Psoas muscle (tissue), 8 donors: Measurements from ENCODE around the gene SPATA31C2. TPM values are rescaled to one million over a fixed set of nuclear protein-coding genes. Genes with fewer than 3 reads are reported as not detected.

Experiments
- ATAC-seq, 4 donors: fragments of 200-7000 bp; cut with Tn5 transposase; one replicate each; pipeline ENCODE4 v1.9.1; 2020; ENCODE audit warnings: moderate library complexity in 3 of 4, mild to moderate bottlenecking in 2 of 4
- DNase-seq, 2 donors: peaks; one replicate each; pipeline ENCODE4 v3.0.0-alpha.2; 2020
- H3K27ac ChIP-seq: fragments of 200-600 bp; one replicate; pipeline ENCODE4 v1.8.0; 2022
- H3K27me3 ChIP-seq, 3 donors: fragments of 200-600 bp in 1 of 3; one replicate each; pipeline versions ENCODE4 v1.6.1 to v1.8.0; 2013 to 2022; ENCODE audit warnings: low read length in 2 of 3, mild to moderate bottlenecking in 2 of 3, moderate library complexity in 1 of 3; ENCODE audit not compliant: insufficient read depth in 3 of 3
- H3K36me3 ChIP-seq, 2 donors: fragments of 200-600 bp in 1 of 2; one replicate each; pipeline versions ENCODE4 v1.6.1 to v1.8.0; 2013 to 2022; ENCODE audit warnings: low read depth in 1 of 2, mild to moderate bottlenecking in 1 of 2, moderate library complexity in 1 of 2; ENCODE audit not compliant: insufficient read depth in 1 of 2
- H3K4me1 ChIP-seq: fragments of 200-600 bp; one replicate; pipeline ENCODE4 v1.8.0; 2022
- H3K4me3 ChIP-seq: fragments of 200-600 bp; one replicate; pipeline ENCODE4 v1.8.0; 2022; ENCODE audit warnings: mild to moderate bottlenecking
- H3K9me3 ChIP-seq: fragments of 200-600 bp; one replicate; pipeline ENCODE4 v1.8.0; 2022
- CTCF ChIP-seq: fragments of 200-600 bp; IDR thresholded peaks from one replicate; pipeline ENCODE4 v1.8.0; 2022; ENCODE audit warnings: antibody characterized with exemption
- WGBS, 3 donors: extraction: QIAGEN DNeasy Blood & Tissue Kit; methylation state at CpG; one replicate each; pipeline versions ENCODE4 v1.1.6 to v1.1.7; 2013; 5-methylcytosine and 5-hydroxymethylcytosine counted together
- intact Hi-C, 2 donors: fragments of 100-400 bp; cut with DNase I; formaldehyde crosslinking; loops; one replicate each; pipeline versions ENCODE4 v1.11.0 to v1.14.2; 2022
- polyA plus RNA-seq, 3 donors: library from polyadenylated mRNA; stranded (reverse); fragments of 200-250 nt; gene quantifications; one replicate each; pipeline ENCODE4 v1.2.3, GENCODE V29; 2013
- total RNA-seq, 4 donors: library from RNA; stranded (reverse); fragmentation: NEBNext Ultra II Directional in 2 of 4; extraction: Animal tissue kit (Norgen Biotek cat#: 25700) in 2 of 4; gene quantifications; one replicate each; pipeline versions ENCODE4 v1.2.1 to v1.2.4, GENCODE V29; 2021 to 2023
- donor health status: healthy with polysubstance abuse.
- donor health status: DM: no; HTN: no; CAD: no; lungs with moderate emphysema.
- donor health status: Bipolar disorder and iron deficiency.
- donor health status: healthy.
- donor health status: DM: yes; HTN: yes; CAD: no.
- donor health status: DM: no; HTN: no; CAD: no.
- donor health status: DM: no; HTN: no; CAD: no.
- donor health status: DM: yes; HTN: yes; CAD: no.

Gene SPATA31C2
- total and polyA plus RNA-seq, 7 donors = not detected

GRCh38 chr9:88177371-88177770 is 39.1 kb upstream of the SPATA31C2 start:
- DNase-seq (no peak), ATAC-seq (no peak)
- WGBS, 3 donors = 84 to 89% (median 84%) methylated on average over 3 of the region's 3 CpGs
- no peak overlapping the region for H3K4me3 ChIP-seq
- no peaks in the 10 kb centered on the region for H3K4me1 ChIP-seq
- intact Hi-C loops = loop anchor here in 1 of 2 donors (10.0 kb wide), 1 partner anchor 397 kb away; no protein-coding TSS in a partner anchor
- H3K27ac ChIP-seq = no peak overlapping the region
- no peaks in the 10 kb centered on the region for H3K36me3 ChIP-seq
- H3K9me3 ChIP-seq = no peaks in the 10 kb centered on the region
- peaks cover 0 to 2% (median 0%) of the 10 kb centered on the region in 3 donors for H3K27me3 ChIP-seq
- no peak for TF ChIP-seq CTCF

- no peaks in the 10 kb centered on the region for H3K4me1 ChIP-seq
- DNase-seq (no peak), ATAC-seq (no peak)
- no peak overlapping the region for H3K4me3 ChIP-seq
- peaks cover 0 to 2% (median 0%) of the 10 kb centered on the region in 3 donors for H3K27me3 ChIP-seq
- intact Hi-C loops = loop anchor here in 1 of 2 donors (10.0 kb wide), 1 partner anchor 400 kb away; no protein-coding TSS in a partner anchor
- no peaks in the 10 kb centered on the region for H3K36me3 ChIP-seq
- no peaks in the 10 kb centered on the region for H3K9me3 ChIP-seq
- no peak overlapping the region for H3K27ac ChIP-seq
- WGBS, 3 donors = 20 to 28% (median 27%) methylated on average over 4 of the region's 4 CpGs
- TF ChIP-seq CTCF = no peak
Observed at GRCh38 chr9:88174324-88174723, 36.0 kb upstream of the SPATA31C2 start.

DNA sequence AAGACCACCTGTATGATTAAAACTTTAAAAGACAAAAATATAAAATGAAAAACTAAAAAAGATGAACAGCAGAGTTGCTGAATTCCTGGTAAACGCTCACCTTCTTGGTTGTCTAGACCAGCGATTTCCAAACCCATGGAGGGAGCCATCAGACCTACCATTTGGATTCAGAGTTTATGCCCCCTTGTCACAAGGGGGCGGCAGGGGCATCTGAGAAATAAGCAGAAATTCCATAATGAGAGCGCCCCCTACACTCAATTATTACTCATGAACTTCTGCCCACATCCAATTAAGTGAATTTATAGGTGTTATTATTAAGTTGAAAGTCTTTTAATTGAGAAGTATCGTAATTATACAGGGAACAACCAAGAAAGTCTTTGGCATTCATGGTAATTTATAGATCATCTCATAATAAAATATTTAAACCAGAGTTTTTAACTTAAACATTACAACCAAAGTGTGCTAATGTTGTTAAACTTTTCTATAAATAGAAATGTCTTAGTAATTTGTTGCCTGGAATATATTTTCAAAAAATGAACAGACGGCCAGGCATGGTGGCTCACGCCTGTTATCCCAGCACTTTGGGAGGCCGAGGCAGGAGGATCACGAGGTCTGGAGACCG is 35.2 kb upstream of the SPATA31C2 start:
- WGBS, 3 donors = 75 to 81% (median 77%) methylated on average over 10 of the region's 10 CpGs
- peak; percentile 11 for TF ChIP-seq CTCF
- no peak for ATAC-seq

DNA sequence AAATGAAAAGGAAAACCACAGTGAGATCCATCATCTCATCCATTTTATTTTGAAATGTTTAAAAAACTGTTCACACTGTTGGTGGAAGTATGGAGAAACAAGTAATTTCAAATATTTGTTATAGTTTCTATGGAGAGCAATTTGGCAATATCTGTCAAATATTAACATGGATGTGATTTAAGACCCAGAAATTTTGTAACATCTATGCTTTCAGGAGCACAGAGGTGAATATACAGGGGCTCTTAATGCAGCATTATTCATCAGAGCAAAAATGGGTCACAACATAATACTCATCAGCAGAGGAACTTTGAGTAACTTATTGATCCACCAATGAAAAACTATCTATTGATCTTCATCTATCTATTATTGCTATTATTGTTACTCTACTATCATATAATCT is 31.4 kb upstream of the SPATA31C2 start:
- Histone ChIP-seq H3K9me3 (no peaks in the 10 kb centered on the region), H3K36me3 (no peaks in the 10 kb centered on the region), H3K4me1 (no peaks in the 10 kb centered on the region), H3K27ac (no peak overlapping the region), H3K4me3 (no peak overlapping the region), H3K27me3 (no peaks in the 10 kb centered on the region)
- intact Hi-C loops = loop anchor here in 1 of 2 donors (10.0 kb wide), 1 partner anchor 405 kb away; no protein-coding TSS in a partner anchor
- DNase-seq = no peak
- TF ChIP-seq CTCF = no peak
- ATAC-seq = no peak

More for the DNA sequence above, 35.2 kb upstream of the SPATA31C2 start:
- no peak for DNase-seq
- Histone ChIP-seq H3K4me1 (no peaks in the 10 kb centered on the region), H3K4me3 (no peak overlapping the region), H3K36me3 (no peaks in the 10 kb centered on the region), H3K9me3 (no peaks in the 10 kb centered on the region), H3K27ac (no peak overlapping the region), H3K27me3 (no peaks in the 10 kb centered on the region)
- intact Hi-C loops = loop anchor here in 1 of 2 donors (10.0 kb wide), 1 partner anchor 401 kb away; no protein-coding TSS in a partner anchor

DNA sequence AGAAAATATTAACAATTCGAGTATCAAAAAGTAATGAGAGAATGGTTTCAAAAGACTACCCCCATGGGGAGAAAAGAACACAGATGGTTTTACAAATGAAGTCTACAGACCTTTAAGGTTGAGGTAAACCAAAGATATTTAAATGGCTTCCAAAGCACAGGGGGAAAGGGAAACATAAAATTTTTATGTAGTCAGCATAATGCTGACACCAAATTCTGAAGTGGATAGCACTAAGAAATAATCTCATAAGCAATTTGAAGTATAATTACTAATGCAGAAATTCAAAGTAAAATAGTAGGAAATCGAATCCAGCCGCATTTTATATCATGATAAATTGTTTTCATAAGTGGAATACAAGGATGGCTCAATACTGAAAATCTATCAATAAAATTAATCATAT is 30.3 kb upstream of the SPATA31C2 start:
- no peaks in the 10 kb centered on the region for H3K36me3 ChIP-seq
- TF ChIP-seq CTCF = no peak
- H3K9me3 ChIP-seq = no peaks in the 10 kb centered on the region
- WGBS, 3 donors = 58 to 60% (median 58%) methylated on average over 3 of the region's 3 CpGs
- intact Hi-C loops = no loop called here
- no peak overlapping the region for H3K4me3 ChIP-seq
- H3K4me1 ChIP-seq = no peaks in the 10 kb centered on the region
- no peak overlapping the region for H3K27ac ChIP-seq
- no peak for DNase-seq
- ATAC-seq = no peak
- no peaks in the 10 kb centered on the region for H3K27me3 ChIP-seq
